NCI-H524 (cell line): ENCODE measurements around the gene HOXD12.
A peak's percentile ranks its signal among the peaks of the same experiment; 100 is the strongest.

Experiments
- DNase-seq, 2 experiments: peaks; one replicate each; lab custom pipeline; 2025; lab: John Stamatoyannopoulos, UW

HOXD12 gene

DNA sequence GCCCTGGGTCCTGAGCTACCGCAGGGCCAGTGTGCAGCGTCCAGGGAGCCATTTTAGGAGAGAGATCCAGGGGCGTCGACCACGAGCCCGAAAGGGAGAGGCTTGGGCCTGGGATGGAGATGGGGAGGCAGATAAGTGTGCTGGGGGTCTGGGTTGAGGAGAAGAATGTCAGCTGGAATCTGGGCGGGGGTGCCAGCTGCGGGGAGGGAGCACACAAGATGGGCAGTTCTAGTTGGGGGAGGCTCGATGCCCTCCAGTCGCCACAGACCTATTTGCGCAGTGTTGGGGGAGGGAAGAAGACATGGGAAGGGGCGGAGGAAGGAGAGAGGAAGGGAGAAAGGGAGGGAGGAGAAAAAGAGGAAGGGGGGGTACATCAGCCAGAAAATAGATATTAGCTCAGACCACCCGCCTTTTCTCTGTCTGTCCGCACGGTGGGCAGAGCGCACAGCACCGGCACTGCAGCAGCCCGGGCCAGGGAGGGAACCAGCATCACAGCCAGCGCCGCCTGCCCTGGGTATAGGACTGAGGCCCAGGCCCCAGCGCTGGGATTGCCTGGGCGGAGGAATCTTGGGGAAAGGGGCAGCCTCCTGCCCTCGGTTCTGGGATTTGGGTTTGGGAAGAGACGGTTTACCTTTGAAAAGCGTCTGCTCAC is 5.6 kb downstream of the HOXD12 start:
- DNase-seq = peak; percentile 15 to 25

- DNase-seq = no peak
Observed at GRCh38 chr2:176105730-176106580, 6.4 kb downstream of the HOXD12 start.

- peak in 1 of 2 experiments; percentile 59 for DNase-seq
Observed at GRCh38 chr2:176106581-176107539, 7.3 kb downstream of the HOXD12 start, which contains the start of gene HOXD11. HOXD11 (plus strand) TSS chr2:176107280; CDS start chr2:176107356, 76 bp downstream.

GRCh38 chr2:176107731-176108181 is 8.2 kb downstream of the HOXD12 start:
- peak in 1 of 2 experiments; percentile 36 for DNase-seq

DNA sequence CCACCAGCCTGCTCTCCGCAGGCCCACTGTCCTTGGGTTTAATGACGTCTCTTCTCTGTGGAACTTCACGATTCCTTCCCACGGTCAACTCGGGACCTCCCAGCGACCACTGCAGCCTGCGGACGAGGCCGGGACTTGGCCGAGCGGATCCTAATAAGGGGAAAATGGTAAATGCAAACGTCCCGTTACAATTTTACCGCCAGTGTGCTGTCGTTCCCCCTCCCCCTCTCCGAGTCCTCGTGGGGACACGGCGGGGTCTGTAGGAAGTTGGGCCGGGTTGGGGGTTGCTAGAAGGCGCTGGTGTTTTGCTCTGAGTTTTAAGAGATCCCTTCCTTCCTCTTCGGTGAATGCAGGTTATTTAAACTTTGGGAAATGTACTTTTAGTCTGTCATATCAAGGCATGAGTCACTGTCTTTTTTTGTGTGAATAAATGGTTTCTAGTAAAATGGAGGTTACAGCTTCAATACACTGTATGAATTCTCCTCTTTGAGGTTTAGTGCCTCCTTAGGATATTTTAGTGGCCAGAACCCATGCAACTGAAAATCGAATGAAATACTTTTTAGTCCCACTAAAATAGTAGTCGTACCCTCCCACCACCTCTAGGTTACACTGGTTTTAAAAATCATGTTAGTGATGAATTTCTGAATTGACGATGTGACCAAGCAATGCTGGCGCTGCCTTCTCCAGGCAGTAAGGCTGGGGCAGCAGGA is 9.8 kb downstream of the HOXD12 start:
- DNase-seq = no peak

DNA sequence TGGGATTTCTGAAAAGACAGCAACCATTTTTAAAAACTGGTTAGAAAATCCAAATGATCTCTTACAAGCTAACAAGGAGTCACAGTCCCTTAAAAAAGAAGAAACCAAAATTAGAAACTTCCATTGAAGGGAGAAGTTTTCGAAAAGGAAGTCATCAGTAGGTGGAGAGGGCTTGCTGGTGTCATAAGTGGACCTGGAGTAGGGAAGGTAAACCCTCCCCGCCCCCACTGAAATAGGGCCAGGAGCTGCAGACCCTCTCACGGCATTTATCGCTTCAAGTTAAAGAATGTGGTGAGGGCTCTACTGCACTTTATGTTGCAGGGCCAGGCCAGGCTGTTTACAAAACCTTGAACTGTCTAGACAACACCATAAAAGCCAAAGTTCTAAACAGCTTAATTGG is 10.4 kb downstream of the HOXD12 start:
- DNase-seq = no peak

GRCh38 chr2:176110415-176111308 is 11.1 kb downstream of the HOXD12 start:
- DNase-seq = no peak

DNA sequence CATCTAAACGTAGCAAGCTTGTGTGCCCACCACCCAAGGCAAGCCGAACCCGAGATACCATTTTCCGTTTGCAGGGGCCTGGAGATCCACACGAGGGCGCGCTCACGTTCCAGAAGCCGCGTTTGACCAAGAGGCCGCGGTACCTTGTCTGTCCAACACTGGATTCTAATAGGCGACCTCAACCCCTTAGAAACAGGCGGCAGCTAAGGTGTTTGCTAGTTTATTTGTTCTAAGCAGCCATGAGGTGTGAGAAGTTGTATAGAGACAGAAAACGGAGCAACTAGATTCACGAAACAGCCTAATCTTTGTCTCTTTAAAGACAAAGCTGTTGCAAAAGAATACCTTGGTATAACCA is 11.7 kb downstream of the HOXD12 start:
- peak in 1 of 2 experiments; percentile 64 for DNase-seq

DNA sequence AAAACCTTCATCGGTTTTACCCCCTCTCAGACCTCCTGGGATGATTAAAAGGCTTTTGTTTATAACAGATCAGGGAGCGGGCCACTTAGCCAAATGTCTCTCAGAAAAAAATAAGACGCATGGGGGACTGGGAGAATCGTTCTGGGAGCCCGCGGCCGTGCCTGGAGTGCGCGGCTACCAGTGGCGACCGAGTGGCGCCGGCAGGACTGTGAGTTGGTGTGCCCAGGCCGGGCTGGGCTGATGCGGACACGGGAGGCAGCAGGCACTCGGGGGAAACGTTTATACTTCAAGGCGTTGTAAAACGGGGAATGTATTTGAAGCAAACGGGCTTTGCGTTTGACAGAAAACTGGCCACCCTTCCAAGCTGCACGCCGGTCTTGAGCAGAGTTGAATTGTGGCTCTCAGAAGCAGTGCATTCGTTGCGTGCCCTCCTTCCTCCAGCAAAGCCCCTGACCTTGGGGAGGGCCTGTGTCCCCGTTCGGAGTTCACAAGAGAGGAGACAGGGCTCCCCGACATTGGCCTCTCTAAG is 12.3 kb downstream of the HOXD12 start:
- no peak for DNase-seq

GRCh38 chr2:176112375-176113302 is 13.0 kb downstream of the HOXD12 start:
- no peak for DNase-seq

- no peak for DNase-seq
Observed at GRCh38 chr2:176114120-176114929, 14.7 kb downstream of the HOXD12 start.

- DNase-seq = no peak
Observed at GRCh38 chr2:176114930-176115625, 15.5 kb downstream of the HOXD12 start.

DNA sequence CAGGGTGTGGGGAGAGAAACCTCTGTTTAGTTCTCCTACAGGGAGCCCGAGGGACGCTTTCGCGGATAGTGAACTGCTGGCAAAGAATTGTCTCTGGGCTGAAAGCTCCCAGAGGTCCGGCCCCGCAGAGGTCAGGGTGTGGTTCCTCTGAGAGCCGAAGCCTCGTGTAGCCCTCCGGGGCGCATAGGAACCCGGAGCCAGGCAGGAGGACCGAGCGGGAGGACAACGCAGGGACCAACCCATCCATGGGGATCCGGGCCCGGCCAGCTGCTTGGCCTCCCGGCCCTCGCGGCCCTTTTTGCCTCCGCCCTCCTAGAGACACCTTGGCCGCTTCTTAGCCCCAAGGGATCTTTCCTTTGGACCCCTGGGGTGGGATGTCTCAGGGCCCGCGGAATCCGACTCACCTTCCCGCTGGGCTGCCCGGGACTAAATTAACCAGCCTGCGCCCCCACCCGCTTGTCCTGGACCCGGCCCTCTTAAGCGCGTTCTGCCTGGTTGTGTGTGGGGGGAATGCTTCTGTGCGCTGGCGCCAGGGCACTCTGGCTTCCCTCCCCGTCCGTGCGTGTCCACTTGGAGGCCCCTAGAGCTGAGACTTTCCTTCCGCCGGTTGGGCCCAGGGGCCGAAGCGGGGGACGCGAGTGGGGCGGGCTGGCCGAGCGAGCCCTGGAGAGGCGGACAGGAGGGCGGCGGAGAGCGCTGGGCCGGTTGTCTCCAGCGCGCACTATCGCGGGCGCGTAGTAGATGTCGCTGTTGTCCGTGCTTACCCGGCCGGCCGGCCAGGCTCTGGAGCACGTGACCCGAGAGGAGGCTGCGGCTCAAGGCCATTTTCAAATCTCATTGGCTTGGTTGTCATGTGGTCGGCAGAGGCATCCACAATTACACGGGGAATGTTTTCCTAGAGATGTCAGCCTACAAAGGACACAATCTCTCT is 16.6 kb downstream of the HOXD12 start, which contains the start of gene HOXD10:
HOXD10 (plus strand) TSS at position 896 of the 931 bp plus-strand sequence. CDS start 56 bp downstream, outside the sequence.
- no peak for DNase-seq

DNA sequence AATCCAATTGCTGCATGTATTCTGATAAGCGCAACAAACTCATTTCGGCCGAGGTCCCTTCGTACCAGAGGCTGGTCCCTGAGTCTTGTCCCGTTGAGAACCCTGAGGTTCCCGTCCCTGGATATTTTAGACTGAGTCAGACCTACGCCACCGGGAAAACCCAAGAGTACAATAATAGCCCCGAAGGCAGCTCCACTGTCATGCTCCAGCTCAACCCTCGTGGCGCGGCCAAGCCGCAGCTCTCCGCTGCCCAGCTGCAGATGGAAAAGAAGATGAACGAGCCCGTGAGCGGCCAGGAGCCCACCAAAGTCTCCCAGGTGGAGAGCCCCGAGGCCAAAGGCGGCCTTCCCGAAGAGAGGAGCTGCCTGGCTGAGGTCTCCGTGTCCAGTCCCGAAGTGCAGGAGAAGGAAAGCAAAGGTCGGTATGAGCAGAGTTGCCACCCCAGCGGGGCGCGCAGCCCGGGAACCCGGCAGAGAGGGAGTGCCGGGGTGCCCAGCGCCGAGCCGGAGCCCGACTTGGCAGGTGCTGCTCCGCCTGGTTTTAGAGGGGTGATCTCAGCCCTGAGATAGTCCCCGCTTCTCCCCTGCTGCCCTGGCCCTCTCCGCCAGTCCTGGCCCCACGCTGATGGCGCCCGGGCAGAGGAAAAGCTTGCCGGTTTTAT is 17.7 kb downstream of the HOXD12 start:
- no peak for DNase-seq

- DNase-seq = no peak
Observed at GRCh38 chr2:176117823-176118371, 18.3 kb downstream of the HOXD12 start.
